ENCODE results near the gene PTPRM.

Gene PTPRM

GRCh38 chr18:7532942-7533341 is 34.2 kb upstream of the PTPRM start:
- Histone ChIP-seq H4K20me1 (ENCODE audit: control insufficient read depth, insufficient read depth, low read depth, low read length) (no peaks in the 10 kb centered on the region), H3K9me2 (replicated peaks; ENCODE audit: control insufficient read depth, low read length) (no peaks in the 10 kb centered on the region), H3K4me2 (ENCODE audit: low read length) (no peak overlapping the region), H3K4me1 (ENCODE audit: control insufficient read depth, low read length) (no peaks in the 10 kb centered on the region), H3K27me3 (ENCODE audit: control insufficient read depth, low read length) (no peaks in the 10 kb centered on the region), H3F3A (ENCODE audit: control insufficient read depth, insufficient read depth) (no peaks in the 10 kb centered on the region), H3K36me3 (ENCODE audit: control insufficient read depth, low read length) (no peaks in the 10 kb centered on the region), H3K9me3 (ENCODE audit: control insufficient read depth, insufficient read depth, low read length) (no peaks in the 10 kb centered on the region), H3K27ac (ENCODE audit: low read depth, low read length) (no peak overlapping the region), H3K79me2 (ENCODE audit: control insufficient read depth, low read length) (no peaks in the 10 kb centered on the region), H3K4me3 (ENCODE audit: low read length) (no peak overlapping the region)
- TF ChIP-seq EZH2phosphoT487 (IDR thresholded peaks at IDR 0.05; ENCODE audit: borderline replicate concordance, low read length) (no peak), CTCF (IDR thresholded peaks at IDR 0.05; ENCODE audit: low read depth, low read length, poor library complexity, severe bottlenecking) (no peak)

- Histone ChIP-seq H3F3A (ENCODE audit: control insufficient read depth, insufficient read depth) (no peaks in the 10 kb centered on the region), H3K9me3 (ENCODE audit: control insufficient read depth, insufficient read depth, low read length) (no peaks in the 10 kb centered on the region), H3K79me2 (ENCODE audit: control insufficient read depth, low read length) (no peaks in the 10 kb centered on the region), H4K20me1 (ENCODE audit: control insufficient read depth, insufficient read depth, low read depth, low read length) (no peaks in the 10 kb centered on the region), H3K4me2 (ENCODE audit: low read length) (no peak overlapping the region), H3K27me3 (ENCODE audit: control insufficient read depth, low read length) (no peaks in the 10 kb centered on the region), H3K27ac (ENCODE audit: low read depth, low read length) (no peak overlapping the region), H3K9me2 (replicated peaks; ENCODE audit: control insufficient read depth, low read length) (no peaks in the 10 kb centered on the region), H3K4me1 (ENCODE audit: control insufficient read depth, low read length) (no peaks in the 10 kb centered on the region), H3K36me3 (ENCODE audit: control insufficient read depth, low read length) (no peaks in the 10 kb centered on the region), H3K4me3 (ENCODE audit: low read length) (no peak overlapping the region)
- TF ChIP-seq CTCF (IDR thresholded peaks at IDR 0.05; ENCODE audit: low read depth, low read length, poor library complexity, severe bottlenecking) (no peak), EZH2phosphoT487 (IDR thresholded peaks at IDR 0.05; ENCODE audit: borderline replicate concordance, low read length) (no peak)
Observed at GRCh38 chr18:7535436-7536205, 31.5 kb upstream of the PTPRM start.

- no peaks in the 10 kb centered on the region for H3K9me3 ChIP-seq (ENCODE audit: control insufficient read depth, insufficient read depth, low read length)
- H3K9me2 ChIP-seq (replicated peaks; ENCODE audit: control insufficient read depth, low read length), result no peaks in the 10 kb centered on the region
- TF ChIP-seq EZH2phosphoT487 (IDR thresholded peaks at IDR 0.05; ENCODE audit: borderline replicate concordance, low read length) (no peak), CTCF (IDR thresholded peaks at IDR 0.05; ENCODE audit: low read depth, low read length, poor library complexity, severe bottlenecking) (no peak)
Observed at GRCh38 chr18:7537145-7537544, 30.0 kb upstream of the PTPRM start.

More at GRCh38 chr18:7537145-7537544, 30.0 kb upstream of the PTPRM start:
- no peaks in the 10 kb centered on the region for H4K20me1 ChIP-seq (ENCODE audit: control insufficient read depth, insufficient read depth, low read depth, low read length)
- H3K36me3 ChIP-seq (ENCODE audit: control insufficient read depth, low read length), result no peaks in the 10 kb centered on the region
- no peaks in the 10 kb centered on the region for H3K79me2 ChIP-seq (ENCODE audit: control insufficient read depth, low read length)
- H3K27ac ChIP-seq (ENCODE audit: low read depth, low read length), result no peak overlapping the region
- H3K27me3 ChIP-seq (ENCODE audit: control insufficient read depth, low read length), result no peaks in the 10 kb centered on the region
- H3K4me2 ChIP-seq (ENCODE audit: low read length), result no peak overlapping the region
- no peaks in the 10 kb centered on the region for H3K4me1 ChIP-seq (ENCODE audit: control insufficient read depth, low read length)
- no peak overlapping the region for H3K4me3 ChIP-seq (ENCODE audit: low read length)
- no peaks in the 10 kb centered on the region for H3F3A ChIP-seq (ENCODE audit: control insufficient read depth, insufficient read depth)
